Psoas muscle (tissue), 8 donors: ENCODE results near the gene DLGAP1. TPM values are rescaled to one million over a fixed set of nuclear protein-coding genes. Genes with fewer than 3 reads are reported as not detected.

Source experiments
- ATAC-seq, 4 donors: fragments of 200-7000 bp; cut with Tn5 transposase; one replicate each; pipeline ENCODE4 v1.9.1; 2020; ENCODE audit warnings: moderate library complexity in 3 of 4, mild to moderate bottlenecking in 2 of 4
- DNase-seq, 2 donors: peaks; one replicate each; pipeline ENCODE4 v3.0.0-alpha.2; 2020
- H3K27ac ChIP-seq: fragments of 200-600 bp; one replicate; pipeline ENCODE4 v1.8.0; 2022
- H3K27me3 ChIP-seq, 3 donors: fragments of 200-600 bp in 1 of 3; one replicate each; pipeline versions ENCODE4 v1.6.1 to v1.8.0; 2013 to 2022; ENCODE audit warnings: low read length in 2 of 3, mild to moderate bottlenecking in 2 of 3, moderate library complexity in 1 of 3; ENCODE audit not compliant: insufficient read depth in 3 of 3
- H3K36me3 ChIP-seq, 2 donors: fragments of 200-600 bp in 1 of 2; one replicate each; pipeline versions ENCODE4 v1.6.1 to v1.8.0; 2013 to 2022; ENCODE audit warnings: low read depth in 1 of 2, mild to moderate bottlenecking in 1 of 2, moderate library complexity in 1 of 2; ENCODE audit not compliant: insufficient read depth in 1 of 2
- H3K4me1 ChIP-seq: fragments of 200-600 bp; one replicate; pipeline ENCODE4 v1.8.0; 2022
- H3K4me3 ChIP-seq: fragments of 200-600 bp; one replicate; pipeline ENCODE4 v1.8.0; 2022; ENCODE audit warnings: mild to moderate bottlenecking
- H3K9me3 ChIP-seq: fragments of 200-600 bp; one replicate; pipeline ENCODE4 v1.8.0; 2022
- WGBS, 3 donors: extraction: QIAGEN DNeasy Blood & Tissue Kit; methylation state at CpG; one replicate each; pipeline versions ENCODE4 v1.1.6 to v1.1.7; 2013; 5-methylcytosine and 5-hydroxymethylcytosine counted together
- intact Hi-C, 2 donors: fragments of 100-400 bp; cut with DNase I; formaldehyde crosslinking; loops; one replicate each; pipeline versions ENCODE4 v1.11.0 to v1.14.2; 2022
- polyA plus RNA-seq, 3 donors: library from polyadenylated mRNA; stranded (reverse); fragments of 200-250 nt; gene quantifications; one replicate each; pipeline ENCODE4 v1.2.3, GENCODE V29; 2013
- total RNA-seq, 4 donors: library from RNA; stranded (reverse); fragmentation: NEBNext Ultra II Directional in 2 of 4; extraction: Animal tissue kit (Norgen Biotek cat#: 25700) in 2 of 4; gene quantifications; one replicate each; pipeline versions ENCODE4 v1.2.1 to v1.2.4, GENCODE V29; 2021 to 2023
- TF ChIP-seq, protein P1 (sequence below): fragments of 200-600 bp; IDR thresholded peaks from one replicate; pipeline ENCODE4 v1.8.0; 2022; ENCODE audit warnings: antibody characterized with exemption
- donor health status: healthy with polysubstance abuse.
- donor health status: DM: no; HTN: no; CAD: no; lungs with moderate emphysema.
- donor health status: Bipolar disorder and iron deficiency.
- donor health status: healthy.
- donor health status: DM: yes; HTN: yes; CAD: no.
- donor health status: DM: no; HTN: no; CAD: no.
- donor health status: DM: no; HTN: no; CAD: no.
- donor health status: DM: yes; HTN: yes; CAD: no.

DLGAP1 gene
- total and polyA plus RNA-seq, 7 donors: 0.09 to 0.26 (median 0.16) TPM; not detected in 1

DNA sequence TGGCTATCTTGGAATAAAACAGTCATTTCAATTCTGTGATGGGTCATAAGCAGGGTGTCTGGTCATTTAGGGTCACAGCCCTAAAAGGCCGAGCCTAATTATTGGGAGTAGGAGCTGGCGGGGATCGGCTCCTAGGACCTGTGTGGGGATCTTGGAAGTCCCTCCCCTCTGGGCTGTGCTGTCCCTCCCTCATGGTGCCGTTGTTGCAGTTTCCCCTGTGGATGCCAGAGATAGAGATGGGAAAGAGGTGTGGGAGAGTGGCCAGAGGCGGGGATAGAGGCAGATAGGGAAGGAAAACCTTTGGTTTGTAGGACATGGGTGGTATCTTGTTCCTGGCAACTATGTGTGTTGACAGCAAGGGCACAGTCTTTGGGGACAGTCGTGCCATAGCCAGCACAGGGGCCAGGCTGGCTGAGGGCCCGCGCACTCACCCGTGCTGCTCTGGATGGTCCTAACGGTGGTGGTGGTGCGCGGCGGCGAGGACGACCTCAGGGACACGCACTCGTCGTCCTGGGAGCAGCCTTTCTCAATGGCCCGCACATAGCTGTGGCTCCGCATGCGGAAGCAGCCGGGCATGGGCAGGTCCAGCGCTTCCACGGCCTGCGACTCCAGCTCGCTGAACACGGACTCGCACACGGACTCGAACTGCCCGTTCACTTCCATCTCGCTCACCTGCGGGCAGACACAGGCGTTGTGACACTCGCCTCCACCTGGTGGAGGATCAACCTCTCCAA lies 726.2 kb downstream of the DLGAP1 start:
- Histone ChIP-seq H3K27me3 (peaks cover 0 to 4% (median 0%) of the 10 kb centered on the region in 3 donors), H3K4me1 (no peaks in the 10 kb centered on the region), H3K9me3 (no peaks in the 10 kb centered on the region), H3K27ac (no peak overlapping the region), H3K4me3 (no peak overlapping the region), H3K36me3 (no peaks in the 10 kb centered on the region)
- ATAC-seq (no peak), DNase-seq (no peak)
- TF ChIP-seq, protein P1, sequence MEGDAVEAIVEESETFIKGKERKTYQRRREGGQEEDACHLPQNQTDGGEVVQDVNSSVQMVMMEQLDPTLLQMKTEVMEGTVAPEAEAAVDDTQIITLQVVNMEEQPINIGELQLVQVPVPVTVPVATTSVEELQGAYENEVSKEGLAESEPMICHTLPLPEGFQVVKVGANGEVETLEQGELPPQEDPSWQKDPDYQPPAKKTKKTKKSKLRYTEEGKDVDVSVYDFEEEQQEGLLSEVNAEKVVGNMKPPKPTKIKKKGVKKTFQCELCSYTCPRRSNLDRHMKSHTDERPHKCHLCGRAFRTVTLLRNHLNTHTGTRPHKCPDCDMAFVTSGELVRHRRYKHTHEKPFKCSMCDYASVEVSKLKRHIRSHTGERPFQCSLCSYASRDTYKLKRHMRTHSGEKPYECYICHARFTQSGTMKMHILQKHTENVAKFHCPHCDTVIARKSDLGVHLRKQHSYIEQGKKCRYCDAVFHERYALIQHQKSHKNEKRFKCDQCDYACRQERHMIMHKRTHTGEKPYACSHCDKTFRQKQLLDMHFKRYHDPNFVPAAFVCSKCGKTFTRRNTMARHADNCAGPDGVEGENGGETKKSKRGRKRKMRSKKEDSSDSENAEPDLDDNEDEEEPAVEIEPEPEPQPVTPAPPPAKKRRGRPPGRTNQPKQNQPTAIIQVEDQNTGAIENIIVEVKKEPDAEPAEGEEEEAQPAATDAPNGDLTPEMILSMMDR: no peak
- 95% methylated on average over 35 of the region's 35 CpGs for WGBS, 3 donors
- intact Hi-C loops: loop anchor here in 1 of 2 donors (1.0 kb wide), 1 partner anchor 32 kb away; no protein-coding TSS in a partner anchor

DNA sequence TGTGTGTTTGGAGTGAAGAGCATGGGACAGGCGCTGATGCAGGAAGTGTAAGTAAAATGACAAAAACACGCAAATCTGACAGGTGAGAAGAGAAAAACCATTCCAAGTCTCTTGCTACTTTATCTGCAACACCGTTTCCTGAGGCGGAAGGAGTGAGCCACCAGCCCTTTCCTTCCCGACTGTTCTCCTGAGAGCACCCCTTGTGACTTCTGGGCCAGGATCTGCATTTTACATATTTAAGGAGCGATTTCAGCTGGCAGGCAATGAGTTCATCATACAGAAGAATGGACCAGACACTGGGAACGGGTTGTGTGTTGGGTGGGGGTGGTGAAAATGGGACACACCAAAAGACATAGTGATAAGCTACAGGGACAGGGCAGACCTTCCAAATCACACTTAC lies 727.8 kb downstream of the DLGAP1 start:
- no peaks in the 10 kb centered on the region for H3K4me1 ChIP-seq
- DNase-seq: no peak
- no peak overlapping the region for H3K4me3 ChIP-seq
- ATAC-seq: no peak
- WGBS, 3 donors: 72 to 80% (median 73%) methylated on average over 7 of the region's 7 CpGs
- no peak overlapping the region for H3K27ac ChIP-seq
- TF ChIP-seq, protein P1: no peak
- no peaks in the 10 kb centered on the region for H3K9me3 ChIP-seq
- no peaks in the 10 kb centered on the region for H3K36me3 ChIP-seq
- peaks cover 0 to 4% (median 2%) of the 10 kb centered on the region in 3 donors for H3K27me3 ChIP-seq
- intact Hi-C loops: no loop called here

DNA sequence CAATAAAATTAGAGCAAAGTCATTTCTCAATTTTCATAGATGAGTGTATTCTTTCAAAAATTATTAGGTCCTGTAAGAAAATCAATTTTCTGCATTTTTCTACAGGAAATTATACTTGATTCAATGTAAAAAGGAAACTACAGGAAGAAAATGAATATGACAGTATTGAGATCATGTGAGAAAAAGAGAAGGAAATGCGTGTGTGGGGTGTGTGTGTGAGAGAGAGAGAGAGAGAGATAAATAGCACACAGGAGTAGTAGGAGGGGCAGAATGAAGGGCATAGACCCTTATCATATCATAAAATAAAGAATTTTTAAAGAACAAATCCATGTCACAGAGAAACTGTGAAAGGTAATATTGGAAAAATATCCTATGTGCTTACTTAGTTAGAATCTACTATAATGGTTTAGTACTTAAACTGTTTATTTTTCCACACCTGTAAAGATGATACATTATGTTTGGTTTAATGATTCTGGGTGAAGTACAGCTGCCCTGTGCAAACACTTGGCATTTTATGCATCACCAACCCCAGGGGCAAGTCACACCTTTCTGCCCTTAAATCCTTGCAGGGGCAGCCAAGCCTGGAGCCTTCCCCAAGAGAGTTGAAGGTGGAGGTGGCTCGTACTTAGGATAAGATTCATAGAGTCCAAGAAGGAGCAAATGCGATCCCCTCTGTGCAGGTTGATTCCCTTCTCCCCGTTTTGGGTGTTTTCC lies 728.7 kb downstream of the DLGAP1 start:
- H3K9me3 ChIP-seq: no peaks in the 10 kb centered on the region
- H3K36me3 ChIP-seq: no peaks in the 10 kb centered on the region
- TF ChIP-seq, protein P1: no peak
- DNase-seq (no peak), ATAC-seq (no peak)
- H3K4me3 ChIP-seq: no peak overlapping the region
- intact Hi-C loops: no loop called here
- peaks cover 0 to 3% (median 2%) of the 10 kb centered on the region in 3 donors for H3K27me3 ChIP-seq
- H3K4me1 ChIP-seq: no peaks in the 10 kb centered on the region
- no peak overlapping the region for H3K27ac ChIP-seq
- 68 to 72% (median 69%) methylated on average over 4 of the region's 4 CpGs for WGBS, 3 donors

DNA sequence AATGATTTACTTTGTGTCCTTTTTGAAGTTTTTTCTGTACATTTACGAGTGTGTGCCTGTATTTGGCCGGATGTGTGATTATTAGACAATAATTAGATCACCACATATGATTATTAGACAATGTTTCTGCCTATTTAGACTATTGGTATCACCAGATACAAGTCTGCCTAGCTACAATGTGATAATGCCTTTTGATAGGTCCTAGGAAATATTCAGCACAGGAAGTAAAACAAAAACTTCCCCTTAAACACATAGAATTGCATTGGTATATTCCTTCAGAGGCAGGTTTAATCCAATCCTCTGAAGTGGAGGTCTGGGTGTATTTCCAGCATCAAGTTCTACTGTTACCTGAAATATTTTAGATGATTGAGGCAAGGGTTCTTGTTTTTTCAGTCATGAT lies 730.0 kb downstream of the DLGAP1 start:
- H3K4me3 ChIP-seq: no peak overlapping the region
- TF ChIP-seq, protein P1: no peak
- no peaks in the 10 kb centered on the region for H3K4me1 ChIP-seq
- 66 to 71% (median 67%) methylated on average over 2 of the region's 2 CpGs for WGBS, 3 donors
- DNase-seq (no peak), ATAC-seq (no peak)
- H3K27me3 ChIP-seq: peaks cover 0 to 2% (median 2%) of the 10 kb centered on the region in 3 donors
- H3K36me3 ChIP-seq: no peaks in the 10 kb centered on the region
- H3K9me3 ChIP-seq: no peaks in the 10 kb centered on the region
- intact Hi-C loops: no loop called here
- H3K27ac ChIP-seq: no peak overlapping the region
